Sigmoid colon (tissue), 4 donors: Measurements from ENCODE around the gene TMEM106C.

ENCODE experiments used
- EP300 ChIP-seq, 4 donors: sonication (generic); formaldehyde crosslinking; IDR thresholded peaks; one replicate each; pipeline ENCODE4 v1.6.1; 2017; ENCODE audit warnings: antibody characterized with exemption in 4 of 4
- POLR2A ChIP-seq, 2 donors: fragments of 450-650 bp; IDR thresholded peaks; one replicate each; pipeline ENCODE4 v1.6.1; 2016; ENCODE audit warnings: antibody characterized with exemption in 2 of 2, mild to moderate bottlenecking in 2 of 2, moderate library complexity in 2 of 2
- POLR2AphosphoS5 ChIP-seq, 4 donors: sonication (generic); formaldehyde crosslinking; IDR thresholded peaks; one replicate each; pipeline ENCODE4 v1.6.1; 2017; ENCODE audit warnings: antibody characterized with exemption in 4 of 4
- TF ChIP-seq, protein P1 (sequence below), 4 experiments: fragments of 450-650 bp in 3 of 4; fragments of 200-600 bp in 1 of 4; IDR thresholded peaks; one replicate each; pipeline ENCODE4 v1.5.1; 2016 to 2019; ENCODE audit warnings: antibody characterized with exemption in 4 of 4, mild to moderate bottlenecking in 3 of 4, moderate library complexity in 2 of 4

DNA sequence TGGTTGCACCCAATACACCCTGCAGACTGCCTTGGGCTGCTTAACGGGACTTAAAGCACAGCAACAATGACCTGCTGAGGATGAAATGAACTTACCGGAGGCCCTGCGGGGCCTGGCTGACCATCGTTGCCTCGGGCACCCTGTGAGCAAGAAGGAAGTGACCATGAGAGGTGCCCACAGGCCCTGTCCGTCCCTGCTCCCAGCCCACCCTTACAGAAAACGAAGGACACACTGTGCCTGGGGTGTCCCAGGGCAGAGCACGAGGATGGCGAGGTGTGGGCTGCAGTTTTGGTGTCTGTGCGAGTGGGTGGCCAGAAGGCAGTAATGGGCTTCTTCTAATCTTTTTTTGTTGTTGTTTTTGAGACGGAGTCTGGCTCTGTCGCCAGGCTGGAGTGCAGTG is 26.3 kb downstream of the TMEM106C start:
- no peak for TF ChIP-seq POLR2A (IDR thresholded peaks at IDR 0.05)
- TF ChIP-seq, protein P1, sequence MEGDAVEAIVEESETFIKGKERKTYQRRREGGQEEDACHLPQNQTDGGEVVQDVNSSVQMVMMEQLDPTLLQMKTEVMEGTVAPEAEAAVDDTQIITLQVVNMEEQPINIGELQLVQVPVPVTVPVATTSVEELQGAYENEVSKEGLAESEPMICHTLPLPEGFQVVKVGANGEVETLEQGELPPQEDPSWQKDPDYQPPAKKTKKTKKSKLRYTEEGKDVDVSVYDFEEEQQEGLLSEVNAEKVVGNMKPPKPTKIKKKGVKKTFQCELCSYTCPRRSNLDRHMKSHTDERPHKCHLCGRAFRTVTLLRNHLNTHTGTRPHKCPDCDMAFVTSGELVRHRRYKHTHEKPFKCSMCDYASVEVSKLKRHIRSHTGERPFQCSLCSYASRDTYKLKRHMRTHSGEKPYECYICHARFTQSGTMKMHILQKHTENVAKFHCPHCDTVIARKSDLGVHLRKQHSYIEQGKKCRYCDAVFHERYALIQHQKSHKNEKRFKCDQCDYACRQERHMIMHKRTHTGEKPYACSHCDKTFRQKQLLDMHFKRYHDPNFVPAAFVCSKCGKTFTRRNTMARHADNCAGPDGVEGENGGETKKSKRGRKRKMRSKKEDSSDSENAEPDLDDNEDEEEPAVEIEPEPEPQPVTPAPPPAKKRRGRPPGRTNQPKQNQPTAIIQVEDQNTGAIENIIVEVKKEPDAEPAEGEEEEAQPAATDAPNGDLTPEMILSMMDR (IDR thresholded peaks at IDR 0.05) = no peak
- TF ChIP-seq EP300 (IDR thresholded peaks at IDR 0.05) = no peak
- no peak for TF ChIP-seq POLR2AphosphoS5 (IDR thresholded peaks at IDR 0.05)
